Heart left ventricle (tissue), 13 donors: Measurements from ENCODE around the gene CREBRF.

Experiments
- POLR2A ChIP-seq, 2 donors: fragments of 450-650 bp; IDR thresholded peaks; one replicate each; pipeline ENCODE4 v1.6.1; 2017; ENCODE audit warnings: antibody characterized with exemption in 2 of 2, mild to moderate bottlenecking in 2 of 2, moderate library complexity in 2 of 2
- TF ChIP-seq, protein P1 (sequence below), 12 donors: fragments of 200-600 bp; sonication (generic) in 4 of 12; IDR thresholded peaks; one replicate each; pipeline versions ENCODE4 v1.5.0 to v1.8.0; 2018 to 2022; ENCODE audit warnings: antibody characterized with exemption in 12 of 12, mild to moderate bottlenecking in 5 of 12
- donor health status: ischemic (EF 13 %, LVEDD 7.1; RV severe dilation, severe dysfunction).
- donor health status: DM: no; HTN: yes; CAD: no.
- donor health status: DM: no; HTN: no; CAD: no.
- donor health status: ischemic (EF 25% LVEDD 6.9; RV normal size, moderate dysfunction).
- donor health status: ischemic (EF 25% LVEDD 5.7; RV mildly dilated, moderate dysfunction).
- donor health status: ischemic (EF 35%, LVEDD 5.7; RV mildly dilated, moderate dysfunction).
- donor health status: nonischemic (EF 11% LVEDD 7.7; RV severe dilation, severe dysfunction).
- donor health status: DM: yes; HTN: yes; CAD: no.
- donor health status: PGD.
- donor health status: ischemic (EF 29% LVEDD 5.4; RV normal size, mild dysfunction).
- donor health status: nonischemic (EF 23%, LVEDD 6.1; RV moderate dilation, normal function).

DNA sequence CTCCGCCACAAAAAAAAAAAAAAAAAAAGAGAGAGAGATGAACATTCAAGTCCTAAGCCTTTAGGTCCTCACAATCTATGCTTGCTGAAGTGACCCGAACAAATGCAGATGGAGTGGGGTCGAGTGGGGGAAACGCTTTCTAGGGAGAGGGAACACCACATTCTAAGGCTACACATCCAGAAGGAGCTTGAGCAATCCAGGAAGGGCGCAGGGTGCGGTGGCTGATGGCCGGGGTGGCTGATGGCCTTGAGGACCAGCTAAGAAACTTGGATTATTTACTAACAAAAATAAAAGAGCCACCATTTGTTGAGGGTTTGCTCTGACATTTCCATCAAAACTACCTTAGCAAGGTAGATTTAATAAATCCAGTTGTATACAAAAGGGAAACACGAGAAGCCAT is 87.4 kb downstream of the CREBRF start:
- TF ChIP-seq, protein P1, sequence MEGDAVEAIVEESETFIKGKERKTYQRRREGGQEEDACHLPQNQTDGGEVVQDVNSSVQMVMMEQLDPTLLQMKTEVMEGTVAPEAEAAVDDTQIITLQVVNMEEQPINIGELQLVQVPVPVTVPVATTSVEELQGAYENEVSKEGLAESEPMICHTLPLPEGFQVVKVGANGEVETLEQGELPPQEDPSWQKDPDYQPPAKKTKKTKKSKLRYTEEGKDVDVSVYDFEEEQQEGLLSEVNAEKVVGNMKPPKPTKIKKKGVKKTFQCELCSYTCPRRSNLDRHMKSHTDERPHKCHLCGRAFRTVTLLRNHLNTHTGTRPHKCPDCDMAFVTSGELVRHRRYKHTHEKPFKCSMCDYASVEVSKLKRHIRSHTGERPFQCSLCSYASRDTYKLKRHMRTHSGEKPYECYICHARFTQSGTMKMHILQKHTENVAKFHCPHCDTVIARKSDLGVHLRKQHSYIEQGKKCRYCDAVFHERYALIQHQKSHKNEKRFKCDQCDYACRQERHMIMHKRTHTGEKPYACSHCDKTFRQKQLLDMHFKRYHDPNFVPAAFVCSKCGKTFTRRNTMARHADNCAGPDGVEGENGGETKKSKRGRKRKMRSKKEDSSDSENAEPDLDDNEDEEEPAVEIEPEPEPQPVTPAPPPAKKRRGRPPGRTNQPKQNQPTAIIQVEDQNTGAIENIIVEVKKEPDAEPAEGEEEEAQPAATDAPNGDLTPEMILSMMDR (IDR thresholded peaks at IDR 0.05) = no peak
- TF ChIP-seq POLR2A (IDR thresholded peaks at IDR 0.05) = no peak
